Mammary epithelial cell (primary cell): ENCODE measurements around the gene HYDIN.
"Not testable (repeated sequence)": the region's sequence is repeated elsewhere in the genome, so short reads cannot be mapped to it uniquely, and the experiment has no call there.

Experiments used
- EZH2 ChIP-seq: IDR thresholded peaks from 2 replicates; pipeline ENCODE4 v1.6.1; 2012; ENCODE audit warnings: low read length, inconsistent platforms, borderline replicate concordance
- TF ChIP-seq, protein P1 (sequence below), 2 donors: IDR thresholded peaks in 1 of 2; conservative IDR thresholded peaks in 1 of 2; 2 replicates each; pipeline ENCODE4 v1.5.1; 2011 to 2012; ENCODE audit warnings: inconsistent platforms in 2 of 2, low read length in 2 of 2, mild to moderate bottlenecking in 2 of 2, control low read depth in 1 of 2, low read depth in 1 of 2; ENCODE audit not compliant: insufficient read depth in 1 of 2; ENCODE audit errors: extremely low read depth in 1 of 2

GRCh38 chr16:70851299-70851698, 379.2 kb downstream of the HYDIN start:
- TF ChIP-seq, protein P1, sequence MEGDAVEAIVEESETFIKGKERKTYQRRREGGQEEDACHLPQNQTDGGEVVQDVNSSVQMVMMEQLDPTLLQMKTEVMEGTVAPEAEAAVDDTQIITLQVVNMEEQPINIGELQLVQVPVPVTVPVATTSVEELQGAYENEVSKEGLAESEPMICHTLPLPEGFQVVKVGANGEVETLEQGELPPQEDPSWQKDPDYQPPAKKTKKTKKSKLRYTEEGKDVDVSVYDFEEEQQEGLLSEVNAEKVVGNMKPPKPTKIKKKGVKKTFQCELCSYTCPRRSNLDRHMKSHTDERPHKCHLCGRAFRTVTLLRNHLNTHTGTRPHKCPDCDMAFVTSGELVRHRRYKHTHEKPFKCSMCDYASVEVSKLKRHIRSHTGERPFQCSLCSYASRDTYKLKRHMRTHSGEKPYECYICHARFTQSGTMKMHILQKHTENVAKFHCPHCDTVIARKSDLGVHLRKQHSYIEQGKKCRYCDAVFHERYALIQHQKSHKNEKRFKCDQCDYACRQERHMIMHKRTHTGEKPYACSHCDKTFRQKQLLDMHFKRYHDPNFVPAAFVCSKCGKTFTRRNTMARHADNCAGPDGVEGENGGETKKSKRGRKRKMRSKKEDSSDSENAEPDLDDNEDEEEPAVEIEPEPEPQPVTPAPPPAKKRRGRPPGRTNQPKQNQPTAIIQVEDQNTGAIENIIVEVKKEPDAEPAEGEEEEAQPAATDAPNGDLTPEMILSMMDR (conservative IDR thresholded peaks at IDR 0.05 in 1 of 2, IDR thresholded peaks at IDR 0.05 in 1 of 2; ENCODE audit: extremely low read depth in 1 of 2, insufficient read depth in 1 of 2, low read depth in 1 of 2, low read length in 2 of 2), result not testable (repeated sequence)
- not testable (repeated sequence) for TF ChIP-seq EZH2
